Psoas muscle (tissue), 8 donors: ENCODE measurements around the gene ALOX15B. TPM values are rescaled to one million over a fixed set of nuclear protein-coding genes. Genes with fewer than 3 reads are reported as not detected.
"Not testable (repeated sequence)": the region's sequence is repeated elsewhere in the genome, so short reads cannot be mapped to it uniquely, and the experiment has no call there.

Experiments used
- ATAC-seq, 4 donors: fragments of 200-7000 bp; cut with Tn5 transposase; one replicate each; pipeline ENCODE4 v1.9.1; 2020; ENCODE audit warnings: moderate library complexity in 3 of 4, mild to moderate bottlenecking in 2 of 4
- DNase-seq, 2 donors: peaks; one replicate each; pipeline ENCODE4 v3.0.0-alpha.2; 2020
- H3K27ac ChIP-seq: fragments of 200-600 bp; one replicate; pipeline ENCODE4 v1.8.0; 2022
- H3K27me3 ChIP-seq, 3 donors: fragments of 200-600 bp in 1 of 3; one replicate each; pipeline versions ENCODE4 v1.6.1 to v1.8.0; 2013 to 2022; ENCODE audit warnings: low read length in 2 of 3, mild to moderate bottlenecking in 2 of 3, moderate library complexity in 1 of 3; ENCODE audit not compliant: insufficient read depth in 3 of 3
- H3K36me3 ChIP-seq, 2 donors: fragments of 200-600 bp in 1 of 2; one replicate each; pipeline versions ENCODE4 v1.6.1 to v1.8.0; 2013 to 2022; ENCODE audit warnings: low read depth in 1 of 2, mild to moderate bottlenecking in 1 of 2, moderate library complexity in 1 of 2; ENCODE audit not compliant: insufficient read depth in 1 of 2
- H3K4me1 ChIP-seq: fragments of 200-600 bp; one replicate; pipeline ENCODE4 v1.8.0; 2022
- H3K4me3 ChIP-seq: fragments of 200-600 bp; one replicate; pipeline ENCODE4 v1.8.0; 2022; ENCODE audit warnings: mild to moderate bottlenecking
- H3K9me3 ChIP-seq: fragments of 200-600 bp; one replicate; pipeline ENCODE4 v1.8.0; 2022
- WGBS, 3 donors: extraction: QIAGEN DNeasy Blood & Tissue Kit; methylation state at CpG; one replicate each; pipeline versions ENCODE4 v1.1.6 to v1.1.7; 2013; 5-methylcytosine and 5-hydroxymethylcytosine counted together
- intact Hi-C, 2 donors: fragments of 100-400 bp; cut with DNase I; formaldehyde crosslinking; loops; one replicate each; pipeline versions ENCODE4 v1.11.0 to v1.14.2; 2022
- polyA plus RNA-seq, 3 donors: library from polyadenylated mRNA; stranded (reverse); fragments of 200-250 nt; gene quantifications; one replicate each; pipeline ENCODE4 v1.2.3, GENCODE V29; 2013
- total RNA-seq, 4 donors: library from RNA; stranded (reverse); fragmentation: NEBNext Ultra II Directional in 2 of 4; extraction: Animal tissue kit (Norgen Biotek cat#: 25700) in 2 of 4; gene quantifications; one replicate each; pipeline versions ENCODE4 v1.2.1 to v1.2.4, GENCODE V29; 2021 to 2023
- TF ChIP-seq, protein P1 (sequence below): fragments of 200-600 bp; IDR thresholded peaks from one replicate; pipeline ENCODE4 v1.8.0; 2022; ENCODE audit warnings: antibody characterized with exemption
- donor health status: healthy with polysubstance abuse.
- donor health status: DM: no; HTN: no; CAD: no; lungs with moderate emphysema.
- donor health status: Bipolar disorder and iron deficiency.
- donor health status: healthy.
- donor health status: DM: yes; HTN: yes; CAD: no.
- donor health status: DM: no; HTN: no; CAD: no.
- donor health status: DM: no; HTN: no; CAD: no.
- donor health status: DM: yes; HTN: yes; CAD: no.

The ALOX15B gene
- total and polyA plus RNA-seq, 7 donors: 0.09 to 1.1 (median 0.32) TPM; not detected in 2

DNA sequence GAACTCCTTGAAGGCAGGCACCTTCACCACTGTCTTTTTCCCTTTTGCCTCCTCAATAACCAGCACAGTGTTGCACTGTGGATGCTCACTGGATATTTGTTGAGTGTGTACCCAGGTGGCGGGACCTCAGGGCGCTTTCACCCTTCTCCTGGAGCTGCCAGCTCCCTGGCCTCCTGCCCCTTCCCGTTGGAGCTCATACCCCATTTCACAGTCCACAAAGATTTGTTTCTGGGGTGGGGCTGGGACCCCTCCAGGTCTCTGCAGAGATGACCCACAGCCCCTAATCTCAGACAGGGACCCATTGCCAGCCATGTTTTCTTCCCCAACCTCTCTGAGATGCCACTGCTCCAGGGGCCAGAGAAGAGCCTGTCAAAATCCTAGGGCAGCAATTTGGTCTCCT lies 36.2 kb downstream of the ALOX15B start:
- WGBS, 3 donors: 82 to 83% (median 82%) methylated on average over 3 of the region's 3 CpGs
- Histone ChIP-seq H3K27ac (no peak overlapping the region), H3K27me3 (peaks cover 0 to 86% (median 27%) of the 10 kb centered on the region in 3 donors), H3K4me3 (no peak overlapping the region), H3K4me1 (peaks cover 17% of the 10 kb centered on the region), H3K9me3 (no peaks in the 10 kb centered on the region), H3K36me3 (no peaks in the 10 kb centered on the region)
- DNase-seq (no peak), ATAC-seq (no peak)
- intact Hi-C loops: no loop called here
- TF ChIP-seq, protein P1, sequence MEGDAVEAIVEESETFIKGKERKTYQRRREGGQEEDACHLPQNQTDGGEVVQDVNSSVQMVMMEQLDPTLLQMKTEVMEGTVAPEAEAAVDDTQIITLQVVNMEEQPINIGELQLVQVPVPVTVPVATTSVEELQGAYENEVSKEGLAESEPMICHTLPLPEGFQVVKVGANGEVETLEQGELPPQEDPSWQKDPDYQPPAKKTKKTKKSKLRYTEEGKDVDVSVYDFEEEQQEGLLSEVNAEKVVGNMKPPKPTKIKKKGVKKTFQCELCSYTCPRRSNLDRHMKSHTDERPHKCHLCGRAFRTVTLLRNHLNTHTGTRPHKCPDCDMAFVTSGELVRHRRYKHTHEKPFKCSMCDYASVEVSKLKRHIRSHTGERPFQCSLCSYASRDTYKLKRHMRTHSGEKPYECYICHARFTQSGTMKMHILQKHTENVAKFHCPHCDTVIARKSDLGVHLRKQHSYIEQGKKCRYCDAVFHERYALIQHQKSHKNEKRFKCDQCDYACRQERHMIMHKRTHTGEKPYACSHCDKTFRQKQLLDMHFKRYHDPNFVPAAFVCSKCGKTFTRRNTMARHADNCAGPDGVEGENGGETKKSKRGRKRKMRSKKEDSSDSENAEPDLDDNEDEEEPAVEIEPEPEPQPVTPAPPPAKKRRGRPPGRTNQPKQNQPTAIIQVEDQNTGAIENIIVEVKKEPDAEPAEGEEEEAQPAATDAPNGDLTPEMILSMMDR: no peak

DNA sequence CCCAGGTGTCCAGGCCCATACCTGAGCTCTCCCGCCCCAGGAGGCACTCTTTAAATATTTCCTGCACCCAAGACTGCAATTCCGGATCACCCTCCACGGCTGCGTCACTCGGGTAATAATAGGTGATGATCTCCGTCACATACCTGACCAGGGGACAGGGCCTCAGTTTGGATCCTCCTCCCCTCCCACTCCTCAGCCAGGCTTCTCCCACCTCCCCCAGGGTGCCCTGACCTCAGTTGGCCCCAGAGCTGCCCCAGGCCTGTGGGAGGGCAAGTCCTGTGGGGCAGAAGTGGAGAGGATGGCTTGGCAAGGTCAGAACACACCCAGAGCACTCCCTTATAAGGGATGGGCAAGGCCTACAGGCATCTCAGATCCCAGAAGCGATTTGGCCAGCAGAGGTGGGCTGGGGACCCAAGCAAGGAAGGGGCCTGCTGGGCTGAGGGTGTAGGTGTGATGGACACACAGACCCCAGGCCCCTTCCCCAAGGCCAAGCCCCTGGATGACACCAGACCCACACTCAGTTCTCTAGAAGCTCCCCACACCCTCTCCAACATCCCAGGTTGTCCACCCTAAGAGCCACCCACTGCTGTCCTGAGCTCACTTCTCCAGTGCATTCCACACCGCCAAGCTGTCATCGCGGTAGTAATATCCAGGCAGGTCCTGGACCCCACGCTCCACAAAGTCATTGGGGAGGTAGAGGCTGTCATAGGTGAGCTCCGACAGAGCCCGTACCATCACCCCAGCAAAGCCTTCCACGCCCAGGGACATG lies 36.9 kb downstream of the ALOX15B start:
- DNase-seq: no peak
- WGBS, 3 donors: 90 to 92% (median 91%) methylated on average over 14 of the region's 14 CpGs
- H3K27me3 ChIP-seq: peaks cover 0 to 85% (median 27%) of the 10 kb centered on the region in 3 donors
- intact Hi-C loops: no loop called here
- H3K9me3 ChIP-seq: no peaks in the 10 kb centered on the region
- no peak overlapping the region for H3K27ac ChIP-seq
- no peak for ATAC-seq
- H3K36me3 ChIP-seq: no peaks in the 10 kb centered on the region
- peaks cover 19% of the 10 kb centered on the region for H3K4me1 ChIP-seq
- H3K4me3 ChIP-seq: no peak overlapping the region
- TF ChIP-seq, protein P1: no peak

DNA sequence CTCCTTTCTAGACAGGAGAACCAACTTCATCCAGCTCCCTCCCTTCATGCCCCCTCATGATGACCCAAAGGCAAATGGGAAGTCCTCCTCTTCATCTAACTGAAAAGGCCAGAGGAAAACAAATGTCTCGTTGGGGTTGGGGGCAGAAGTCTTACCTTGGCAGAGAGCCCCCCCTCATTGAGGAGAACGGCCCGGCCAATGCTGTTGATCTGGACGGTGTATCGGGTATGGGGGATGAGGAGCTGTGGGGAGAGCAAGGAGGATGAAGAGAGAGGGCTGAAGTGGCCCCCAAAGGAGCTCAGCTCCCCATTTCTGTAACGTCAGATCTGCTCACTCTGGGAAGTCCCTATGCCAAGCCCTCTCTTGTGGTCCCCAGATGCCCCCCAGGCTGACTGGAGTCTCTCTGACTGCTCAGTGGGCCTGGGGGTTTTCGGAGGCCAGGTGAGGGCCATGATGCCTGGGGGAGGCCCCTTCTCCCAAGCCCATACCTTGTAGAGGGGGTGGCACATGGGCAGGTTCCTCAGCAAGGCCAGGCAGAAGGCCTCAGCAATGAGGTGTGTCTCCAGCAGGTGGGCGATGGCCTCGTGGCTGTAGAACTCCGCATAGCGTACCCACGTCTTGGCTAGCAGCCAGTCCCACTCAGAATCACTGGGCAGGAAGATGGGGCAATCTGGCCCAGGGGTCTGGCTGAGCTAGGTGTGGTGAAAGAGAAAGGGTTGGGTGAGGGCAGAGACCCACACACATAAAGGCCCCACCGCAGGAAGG lies 37.8 kb downstream of the ALOX15B start:
- DNase-seq (no peak), ATAC-seq (no peak)
- 81 to 87% (median 82%) methylated on average over 13 of the region's 13 CpGs for WGBS, 3 donors
- Histone ChIP-seq H3K4me3 (no peak overlapping the region), H3K27ac (no peak overlapping the region), H3K4me1 (peaks cover 19% of the 10 kb centered on the region), H3K27me3 (peaks cover 0 to 76% (median 26%) of the 10 kb centered on the region in 3 donors), H3K9me3 (no peaks in the 10 kb centered on the region), H3K36me3 (no peaks in the 10 kb centered on the region)
- intact Hi-C loops: no loop called here
- TF ChIP-seq, protein P1: no peak

DNA sequence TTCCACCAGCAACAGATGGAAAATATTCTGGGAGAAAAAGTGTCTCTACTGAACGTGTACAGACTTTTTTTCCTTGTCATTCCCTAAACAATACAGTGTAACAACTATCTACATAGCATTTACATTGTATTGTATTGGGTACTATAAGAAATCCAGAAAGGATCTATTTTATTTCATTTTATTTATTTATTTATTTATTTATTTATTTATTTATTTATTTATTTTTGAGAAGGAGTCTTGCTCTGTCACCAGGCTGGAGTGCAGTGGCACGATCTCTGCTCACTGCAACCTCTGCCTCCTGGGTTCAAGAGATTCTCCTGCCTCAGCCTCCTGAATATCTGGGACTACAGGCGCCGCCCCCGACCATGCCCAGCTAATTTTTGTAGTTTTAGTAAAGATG lies 39.1 kb downstream of the ALOX15B start:
- H3K27me3 ChIP-seq: peaks cover 0 to 64% (median 17%) of the 10 kb centered on the region in 3 donors
- intact Hi-C loops, H3K36me3 ChIP-seq, H3K9me3 ChIP-seq, H3K4me3 ChIP-seq, DNase-seq, ATAC-seq, H3K27ac ChIP-seq: not testable (repeated sequence)
- peaks cover 11% of the 10 kb centered on the region for H3K4me1 ChIP-seq
- 69 to 88% (median 86%) methylated on average over 5 of the region's 5 CpGs for WGBS, 3 donors
